CD4-positive, alpha-beta T cell (primary cell): Measurements from ENCODE around the gene ZNF600. TPM values are rescaled to one million over a fixed set of nuclear protein-coding genes. Genes with fewer than 3 reads are reported as not detected.

Source experiments
- total RNA-seq, 174 experiments: library from RNA in 2 of 174; stranded (reverse) in 2 of 174; gene quantifications; one replicate each; pipeline ENCODE4 v1.2.3 and lab custom pipeline; 2021 to 2026

Gene ZNF600
- total RNA-seq, 2 experiments from 2014 or later: 11.2 to 13.4 TPM

Other genes starting within 250 kb of the ZNF600 start
- gene ZNF701, start 216.5 kb downstream of the ZNF600 start, total RNA-seq: 1 to 10 TPM; 7.9 to 8.2 TPM
- 10 to 100 TPM; 58.7 to 60.2 TPM for gene ZNF83, start 148.4 kb downstream of the ZNF600 start, total RNA-seq
- gene ZNF611, start 51.7 kb downstream of the ZNF600 start, total RNA-seq: 10 to 100 TPM; 14.6 to 15.5 TPM
- gene ZNF28, start 34.8 kb upstream of the ZNF600 start, total RNA-seq: 1 to 10 TPM; 3.5 to 5.4 TPM
- 10 to 100 TPM in 1 of 2 experiments, 1 to 10 TPM in 1; 8.4 to 11.6 TPM for gene ZNF468, start 70.8 kb upstream of the ZNF600 start, total RNA-seq
- 1 to 10 TPM; 7.2 to 7.4 TPM for gene ZNF320, start 110.8 kb upstream of the ZNF600 start, total RNA-seq
- gene ZNF888, start 136.6 kb upstream of the ZNF600 start, total RNA-seq: 1 to 10 TPM; 2.5 to 3.0 TPM
- gene ZNF816, start 176.1 kb upstream of the ZNF600 start, total RNA-seq: 1 to 10 TPM; 3.6 to 5.5 TPM
- not detected for gene ERVV-1, start 227.1 kb upstream of the ZNF600 start, total RNA-seq